IMR-90 (cell line): ENCODE data around the gene SEMA4B. TPM values are rescaled to one million over a fixed set of nuclear protein-coding genes. Genes with fewer than 3 reads are reported as not detected.

Experiments used
- ATAC-seq: fragments of 200-7000 bp; cut with Tn5 transposase; 2 replicates; pipeline ENCODE4 v1.9.1; 2020; ENCODE audit warnings: low read depth, mild to moderate bottlenecking, moderate library complexity
- BruUV-seq: library from RNA; stranded (reverse); fragments of 400-500 nt; replicated peaks from 2 replicates; lab custom pipeline; 2021; lab: Mats Ljungman, UMichigan
- CTCF ChIA-PET: fragments of 300-600 bp; formaldehyde crosslinking; extraction: SDS; loops from one replicate; lab custom pipeline; 2021; ENCODE audit warnings: antibody characterized with exemption; lab: Yijun Ruan, JAX
- POLR2A ChIA-PET: fragments of 300-600 bp; sonication (Branson Sonifier 250); formaldehyde crosslinking; loops from one replicate; lab custom pipeline; 2022; ENCODE audit warnings: antibody characterized with exemption; ENCODE audit not compliant: unreplicated experiment; lab: Charles Lee
- DNase-seq: peaks from one replicate; pipeline ENCODE4 v3.0.0; 2013
- H2AFZ ChIP-seq: replicated peaks from 2 replicates; pipeline ENCODE3; 2013; ENCODE audit warnings: low read length, mild to moderate bottlenecking; ENCODE audit not compliant: poor library complexity
- H2AK5ac ChIP-seq: 2 replicates; pipeline ENCODE4 v1.6.1; 2013; ENCODE audit warnings: low read depth, low read length, inconsistent platforms
- H2AK9ac ChIP-seq: replicated peaks from 2 replicates; pipeline ENCODE3; 2013; ENCODE audit warnings: mild to moderate bottlenecking, low read depth, low read length, moderate library complexity; ENCODE audit not compliant: poor library complexity
- H2BK120ac ChIP-seq: 2 replicates; pipeline ENCODE4 v1.6.1; 2013; ENCODE audit warnings: low read depth, low read length, inconsistent platforms
- H2BK15ac ChIP-seq: 3 replicates; pipeline ENCODE4 v1.6.1; 2013; ENCODE audit warnings: low read depth, low read length, inconsistent platforms
- H2BK20ac ChIP-seq: 2 replicates; pipeline ENCODE4 v1.6.1; 2013; ENCODE audit warnings: low read depth, mild to moderate bottlenecking, inconsistent platforms, low read length, moderate library complexity
- H2BK5ac ChIP-seq: 2 replicates; pipeline ENCODE4 v1.6.1; 2013; ENCODE audit warnings: mild to moderate bottlenecking, low read depth, low read length, inconsistent platforms; ENCODE audit not compliant: poor library complexity, severe bottlenecking
- H3K14ac ChIP-seq: replicated peaks from 2 replicates; pipeline ENCODE4 v1.6.1; 2013; ENCODE audit warnings: low read depth, low read length, inconsistent platforms
- H3K18ac ChIP-seq: 2 replicates; pipeline ENCODE4 v1.6.1; 2013; ENCODE audit warnings: low read depth, low read length, control low read depth
- H3K23ac ChIP-seq: 2 replicates; pipeline ENCODE4 v1.6.1; 2013; ENCODE audit warnings: low read depth, low read length, inconsistent platforms
- H3K27ac ChIP-seq: 2 replicates; pipeline ENCODE4 v1.5.1; 2013; ENCODE audit warnings: mild to moderate bottlenecking, control low read depth, low read length; ENCODE audit not compliant: insufficient read depth
- H3K27me3 ChIP-seq: 2 replicates; pipeline ENCODE4 v1.6.1; 2013; ENCODE audit warnings: low read length; ENCODE audit not compliant: control insufficient read depth, insufficient read depth
- H3K36me3 ChIP-seq: 2 replicates; pipeline ENCODE4 v1.6.1; 2013; ENCODE audit warnings: low read length, mixed read lengths; ENCODE audit not compliant: control insufficient read depth, insufficient read depth
- H3K4ac ChIP-seq: 2 replicates; pipeline ENCODE4 v1.6.1; 2013; ENCODE audit warnings: low read depth, low read length, inconsistent platforms
- H3K4me1 ChIP-seq: 2 replicates; pipeline ENCODE4 v1.6.1; 2013; ENCODE audit warnings: low read length, mixed read lengths; ENCODE audit not compliant: control insufficient read depth, insufficient read depth
- H3K4me2 ChIP-seq: 2 replicates; pipeline ENCODE4 v1.6.1; 2013; ENCODE audit warnings: low read depth, mild to moderate bottlenecking, control low read depth, low read length, moderate library complexity
- H3K4me3 ChIP-seq: 2 replicates; pipeline ENCODE4 v1.5.1; 2013; ENCODE audit warnings: low read depth, mild to moderate bottlenecking, control low read depth, low read length, moderate library complexity; ENCODE audit not compliant: insufficient read depth
- H3K56ac ChIP-seq: 2 replicates; pipeline ENCODE4 v1.6.1; 2013; ENCODE audit warnings: low read length, inconsistent platforms; ENCODE audit not compliant: insufficient read depth; ENCODE audit errors: extremely low read depth
- H3K79me1 ChIP-seq, 2 experiments: 2 replicates each; pipeline ENCODE4 v1.6.1; 2013; ENCODE audit warnings: low read length in 2 of 2, inconsistent platforms in 1 of 2, low read depth in 1 of 2
- H3K9ac ChIP-seq: 2 replicates; pipeline ENCODE4 v1.6.1; 2013; ENCODE audit warnings: low read depth, low read length, control low read depth
- H3K9me1 ChIP-seq: 2 replicates; pipeline ENCODE4 v1.6.1; 2013; ENCODE audit warnings: low read length, inconsistent platforms; ENCODE audit not compliant: insufficient read depth
- H3K9me3 ChIP-seq: 2 replicates; pipeline ENCODE4 v1.6.1; 2013; ENCODE audit warnings: low read length; ENCODE audit not compliant: control insufficient read depth, insufficient read depth
- H4K20me1 ChIP-seq: 2 replicates; pipeline ENCODE4 v1.6.1; 2013; ENCODE audit warnings: low read length, inconsistent platforms; ENCODE audit not compliant: insufficient read depth
- H4K5ac ChIP-seq: 2 replicates; pipeline ENCODE4 v1.6.1; 2013; ENCODE audit warnings: mild to moderate bottlenecking, low read depth, low read length, control low read depth
- H4K8ac ChIP-seq, 2 experiments: 2 replicates each; pipeline ENCODE4 v1.6.1; 2013; ENCODE audit warnings: low read depth in 2 of 2, low read length in 2 of 2, control low read depth in 1 of 2, inconsistent platforms in 1 of 2
- H4K91ac ChIP-seq: 2 replicates; pipeline ENCODE4 v1.6.1; 2013; ENCODE audit warnings: low read depth, low read length, inconsistent platforms; ENCODE audit not compliant: insufficient read depth
- BHLHE40 ChIP-seq: fragments of 150-350 bp; IDR thresholded peaks from 2 replicates; pipeline ENCODE4 v1.6.1; 2016; ENCODE audit warnings: mild to moderate bottlenecking, low read depth, low read length
- CEBPB ChIP-seq: IDR thresholded peaks from 2 replicates; pipeline ENCODE4 v1.6.1; 2012; ENCODE audit warnings: low read depth, low read length, improper control_type of control experiment
- CHD1 ChIP-seq: IDR thresholded peaks from 2 replicates; pipeline ENCODE4 v1.6.1; 2012; ENCODE audit warnings: low read depth, low read length, improper control_type of control experiment
- FOS ChIP-seq: fragments of 150-350 bp; IDR thresholded peaks from 2 replicates; pipeline ENCODE4 v1.6.1; 2016; ENCODE audit warnings: low read depth, low read length
- MAFK ChIP-seq: IDR thresholded peaks from 2 replicates; pipeline ENCODE4 v1.6.1; 2012; ENCODE audit warnings: low read depth, low read length, improper control_type of control experiment
- MAZ ChIP-seq: IDR thresholded peaks from 2 replicates; pipeline ENCODE4 v1.6.1; 2012; ENCODE audit warnings: low read depth, mild to moderate bottlenecking, low read length, improper control_type of control experiment, moderate library complexity, borderline replicate concordance
- MXI1 ChIP-seq: IDR thresholded peaks from 2 replicates; pipeline ENCODE4 v1.6.1; 2012; ENCODE audit warnings: low read depth, mild to moderate bottlenecking, low read length, moderate library complexity, borderline replicate concordance
- NFE2L2 ChIP-seq: fragments of 150-350 bp; IDR thresholded peaks from 2 replicates; pipeline ENCODE4 v1.6.1; 2016; ENCODE audit warnings: low read depth, mild to moderate bottlenecking, low read length
- POLR2A ChIP-seq: IDR thresholded peaks from 2 replicates; pipeline ENCODE4 v1.6.1; 2012; ENCODE audit warnings: mild to moderate bottlenecking, low read depth, low read length
- RAD21 ChIP-seq: IDR thresholded peaks from 2 replicates; pipeline ENCODE4 v1.6.1; 2012; ENCODE audit warnings: low read length, improper control_type of control experiment
- RCOR1 ChIP-seq: IDR thresholded peaks from 2 replicates; pipeline ENCODE4 v1.6.1; 2012; ENCODE audit warnings: mild to moderate bottlenecking, low read length, improper control_type of control experiment; ENCODE audit not compliant: insufficient replicate concordance
- RFX5 ChIP-seq: IDR thresholded peaks from 2 replicates; pipeline ENCODE4 v1.8.0; 2012; ENCODE audit warnings: low read depth, mild to moderate bottlenecking, low read length, moderate library complexity
- SMC3 ChIP-seq: fragments of 150-350 bp; IDR thresholded peaks from 2 replicates; pipeline ENCODE4 v1.6.1; 2016; ENCODE audit warnings: low read depth, mild to moderate bottlenecking, antibody characterized with exemption, low read length, moderate library complexity
- WGBS, 2 experiments: methylation state at CpG; one replicate each; pipeline versions ENCODE4 v1.1.5 to v1.1.7; 2013; ENCODE audit warnings: missing lambda C conversion rate in 2 of 2; ENCODE audit not compliant: insufficient read length in 1 of 2; ENCODE audit errors: extremely low coverage in 2 of 2; 5-methylcytosine and 5-hydroxymethylcytosine counted together
- dilution Hi-C: fragments of 300-500 bp; cut with HindIII; formaldehyde crosslinking; loops from one replicate; pipeline ENCODE4 v1.14.3; 2018; ENCODE audit warnings: low sequenced_read_pairs; ENCODE audit not compliant: unreplicated experiment
- in situ Hi-C: fragments of 300-500 bp; cut with MboI; formaldehyde crosslinking; loops from 3 replicates; pipeline ENCODE4 v1.14.3; 2019; ENCODE audit warnings: low sequenced_read_pairs, inconsistent platforms, mixed read lengths
- intact Hi-C: fragments of 100-400 bp; cut with micrococcal nuclease; formaldehyde crosslinking; loops from 2 replicates; pipeline ENCODE4 v1.10.0; 2022
- polyA plus RNA-seq, 3 experiments: library from polyadenylated mRNA; depleted of rRNA; stranded (reverse); fragments of >200 nt; gene quantifications; 2 replicates each; pipeline ENCODE4 v1.2.3, GENCODE V29; 2012; ENCODE audit warnings: low replicate concordance in 1 of 3
- total RNA-seq: library from RNA; depleted of rRNA; stranded (reverse); fragments of >200 nt; gene quantifications from 2 replicates; pipeline ENCODE4 v1.2.3, GENCODE V29; 2012
- TF ChIP-seq, protein P1 (sequence below): conservative IDR thresholded peaks from 2 replicates; pipeline ENCODE4 v1.5.1; 2012; ENCODE audit warnings: mild to moderate bottlenecking, low read depth, low read length, improper control_type of control experiment
- TF ChIP-seq, protein P2 (sequence below): fragments of 150-350 bp; IDR thresholded peaks from 2 replicates; pipeline ENCODE4 v1.6.1; 2017; ENCODE audit warnings: mild to moderate bottlenecking, antibody characterized with exemption, low read length, low read depth

SEMA4B gene
- total and polyA plus RNA-seq, 2 of the 4 experiments (the other 2 are of a cell fraction): 5.0 to 22.5 TPM

DNA sequence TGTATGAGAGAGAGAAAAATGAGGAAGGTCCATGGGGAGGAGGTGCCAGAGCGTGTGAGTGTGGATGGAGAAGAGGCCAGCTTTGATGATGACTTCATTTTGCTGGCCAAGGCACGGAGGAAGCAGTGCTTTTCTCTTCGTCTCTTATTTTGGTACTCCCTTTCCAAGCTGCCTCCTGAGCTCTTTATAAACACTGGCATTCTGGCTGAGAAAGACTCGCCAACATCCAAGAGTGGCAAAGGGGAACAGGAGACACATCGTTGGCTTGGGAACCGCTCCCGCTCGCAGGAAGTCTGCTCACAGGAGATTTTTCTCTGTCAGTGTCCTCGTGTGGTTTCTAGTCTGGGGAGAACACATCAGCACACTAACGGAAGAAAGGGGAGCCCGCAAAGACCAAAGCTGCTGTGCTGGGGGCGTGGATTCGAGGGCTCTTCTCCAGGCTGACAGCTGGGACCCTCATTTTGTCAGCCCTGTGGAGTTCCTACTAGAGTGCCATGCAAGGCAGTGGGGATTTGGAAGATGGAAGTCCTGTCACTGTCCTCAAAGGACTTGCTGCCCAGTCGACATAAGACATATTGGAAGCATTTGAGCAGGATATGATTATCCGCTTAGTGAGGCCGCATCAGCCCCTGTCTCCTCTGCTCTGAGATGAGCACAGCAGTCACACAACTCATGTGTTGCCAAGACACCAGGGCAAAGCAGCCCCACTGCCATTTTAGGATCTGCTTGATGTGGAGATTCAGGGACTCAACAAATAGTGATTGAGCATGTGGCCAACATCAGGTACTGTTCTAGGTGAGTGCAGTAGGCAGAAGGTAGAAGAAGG is 8.0 kb upstream of the SEMA4B start:
- WGBS, 2 experiments: 20% methylated on average over 5 of the region's 16 CpGs; no CpG with 5 or more reads in 1 of the 2 experiments
- no peaks in the 10 kb centered on the region for H3K27me3 ChIP-seq
- ATAC-seq (peak; percentile 77), DNase-seq (peak; percentile 53)
- ChIA-PET POLR2A (interaction anchor here (0.7 kb wide), 1 partner anchor 21 kb away, joined by 3 read pairs; no protein-coding TSS in a partner anchor), CTCF (no interaction called here)
- H2AFZ ChIP-seq: peak overlapping the region; percentile 88
- H3K4me2 ChIP-seq: peak overlapping the region; percentile 68
- no peaks in the 10 kb centered on the region for H3K36me3 ChIP-seq
- BruUV-seq: no TSS peak
- H2AK9ac ChIP-seq: peak overlapping the region; percentile 31
- peak overlapping the region; percentile 1; the same call in 1 of the 2 replicates for H3K4me3 ChIP-seq
- H3K9ac ChIP-seq: peak overlapping the region; percentile 22; the same call in 1 of the 2 replicates
- peak overlapping the region; percentile 29; the same call in 1 of the 2 replicates for H2AK5ac ChIP-seq
- H3K9me1 ChIP-seq: peaks cover 9% of the 10 kb centered on the region
- peak overlapping the region; percentile 65 for H2BK5ac ChIP-seq
- no peak overlapping the region for H3K56ac ChIP-seq
- H3K4ac ChIP-seq: peak overlapping the region; percentile 57
- H3K27ac ChIP-seq: peak overlapping the region; percentile 24
- peak overlapping the region; percentile 6; the same call in 1 of the 2 replicates for H2BK20ac ChIP-seq
- peaks cover 15% of the 10 kb centered on the region for H3K4me1 ChIP-seq
- peak overlapping the region; percentile 49; the same call in 1 of the 2 replicates for H3K23ac ChIP-seq
- in situ Hi-C loops: no loop called here
- H4K5ac ChIP-seq: peak overlapping the region; percentile 72
- H3K79me1 ChIP-seq: peaks cover 0 to 8% of the 10 kb centered on the region in 2 experiments; a peak in 2 of 4 replicates
- no peak overlapping the region; the same call in 2 of the 3 replicates for H2BK15ac ChIP-seq
- peak overlapping the region; percentile 2; the same call in 1 of the 2 replicates for H2BK120ac ChIP-seq
- H3K18ac ChIP-seq: peak overlapping the region; percentile 87; the same call in 1 of the 2 replicates
- dilution Hi-C loops: no loop called here
- H4K91ac ChIP-seq: peak overlapping the region; percentile 43; the same call in 1 of the 2 replicates
- H4K20me1 ChIP-seq: no peaks in the 10 kb centered on the region
- intact Hi-C loops: no loop called here
- H3K9me3 ChIP-seq: no peaks in the 10 kb centered on the region
- peak overlapping the region; percentile 58 for H3K14ac ChIP-seq
- peak overlapping the region; percentile 2 to 78; a peak in 3 of 4 replicates for H4K8ac ChIP-seq
- TF ChIP-seq MAZ (no peak), BHLHE40 (no peak), RCOR1 (no peak), RAD21 (no peak), MXI1 (no peak), CEBPB (no peak), MAFK (no peak), POLR2A (no peak), CHD1 (no peak), FOS (no peak), RFX5 (no peak), SMC3 (no peak), NFE2L2 (no peak)
- TF ChIP-seq, protein P1, sequence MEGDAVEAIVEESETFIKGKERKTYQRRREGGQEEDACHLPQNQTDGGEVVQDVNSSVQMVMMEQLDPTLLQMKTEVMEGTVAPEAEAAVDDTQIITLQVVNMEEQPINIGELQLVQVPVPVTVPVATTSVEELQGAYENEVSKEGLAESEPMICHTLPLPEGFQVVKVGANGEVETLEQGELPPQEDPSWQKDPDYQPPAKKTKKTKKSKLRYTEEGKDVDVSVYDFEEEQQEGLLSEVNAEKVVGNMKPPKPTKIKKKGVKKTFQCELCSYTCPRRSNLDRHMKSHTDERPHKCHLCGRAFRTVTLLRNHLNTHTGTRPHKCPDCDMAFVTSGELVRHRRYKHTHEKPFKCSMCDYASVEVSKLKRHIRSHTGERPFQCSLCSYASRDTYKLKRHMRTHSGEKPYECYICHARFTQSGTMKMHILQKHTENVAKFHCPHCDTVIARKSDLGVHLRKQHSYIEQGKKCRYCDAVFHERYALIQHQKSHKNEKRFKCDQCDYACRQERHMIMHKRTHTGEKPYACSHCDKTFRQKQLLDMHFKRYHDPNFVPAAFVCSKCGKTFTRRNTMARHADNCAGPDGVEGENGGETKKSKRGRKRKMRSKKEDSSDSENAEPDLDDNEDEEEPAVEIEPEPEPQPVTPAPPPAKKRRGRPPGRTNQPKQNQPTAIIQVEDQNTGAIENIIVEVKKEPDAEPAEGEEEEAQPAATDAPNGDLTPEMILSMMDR: no peak
- TF ChIP-seq, protein P2, sequence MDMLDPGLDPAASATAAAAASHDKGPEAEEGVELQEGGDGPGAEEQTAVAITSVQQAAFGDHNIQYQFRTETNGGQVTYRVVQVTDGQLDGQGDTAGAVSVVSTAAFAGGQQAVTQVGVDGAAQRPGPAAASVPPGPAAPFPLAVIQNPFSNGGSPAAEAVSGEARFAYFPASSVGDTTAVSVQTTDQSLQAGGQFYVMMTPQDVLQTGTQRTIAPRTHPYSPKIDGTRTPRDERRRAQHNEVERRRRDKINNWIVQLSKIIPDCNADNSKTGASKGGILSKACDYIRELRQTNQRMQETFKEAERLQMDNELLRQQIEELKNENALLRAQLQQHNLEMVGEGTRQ: no peak
